PC-9 (cell line): ENCODE data around the gene FAM3D. TPM values are rescaled to one million over a fixed set of nuclear protein-coding genes. Genes with fewer than 3 reads are reported as not detected.
"Not testable (repeated sequence)": the region's sequence is repeated elsewhere in the genome, so short reads cannot be mapped to it uniquely, and the experiment has no call there.

Source experiments
- BruUV-seq: library from RNA; stranded (reverse); fragments of 400-500 nt; replicated peaks from 2 replicates; lab custom pipeline; 2021; lab: Mats Ljungman, UMichigan
- CTCF ChIA-PET: fragments of 300-600 bp; sonication (Branson Sonifier 250); formaldehyde crosslinking; loops from one replicate; lab custom pipeline; 2022; ENCODE audit warnings: antibody characterized with exemption; lab: Charles Lee
- POLR2A ChIA-PET: fragments of 300-600 bp; sonication (Branson Sonifier 250); formaldehyde crosslinking; loops from one replicate; lab custom pipeline; 2022; ENCODE audit warnings: antibody characterized with exemption; ENCODE audit not compliant: unreplicated experiment; lab: Charles Lee
- DNase-seq, 2 experiments: peaks; one replicate each; pipeline versions ENCODE4 v3.0.0 to v3.0.0-alpha.2; 2015 to 2022; ENCODE audit warnings: mixed read lengths in 1 of 2
- H2AFZ ChIP-seq: fragments of 200-600 bp; sonication (generic); 2 replicates; pipeline ENCODE4 v1.8.1; 2017; ENCODE audit warnings: antibody characterized with exemption
- H3F3A ChIP-seq: fragments of 200-600 bp; sonication (generic); 2 replicates; pipeline ENCODE4 v1.8.1; 2017; ENCODE audit warnings: antibody characterized with exemption, mild to moderate bottlenecking, low read depth; ENCODE audit not compliant: insufficient read depth
- H3K27ac ChIP-seq: fragments of 200-600 bp; sonication (generic); 2 replicates; pipeline ENCODE4 v1.6.1; 2016; ENCODE audit warnings: mixed run types
- H3K27me3 ChIP-seq: fragments of 200-600 bp; sonication (generic); 2 replicates; pipeline ENCODE4 v1.6.1; 2016; ENCODE audit warnings: low read depth, mixed run types; ENCODE audit not compliant: insufficient read depth
- H3K36me3 ChIP-seq: fragments of 200-600 bp; sonication (generic); 2 replicates; pipeline ENCODE4 v1.6.1; 2016; ENCODE audit warnings: low read depth, mixed run types
- H3K4me1 ChIP-seq: fragments of 200-600 bp; sonication (generic); replicated peaks from 2 replicates; pipeline ENCODE4 v1.6.1; 2016; ENCODE audit warnings: mixed run types; ENCODE audit not compliant: insufficient read depth
- H3K4me2 ChIP-seq: fragments of 200-600 bp; sonication (generic); 2 replicates; pipeline ENCODE4 v1.6.1; 2017; ENCODE audit warnings: mixed run types
- H3K4me3 ChIP-seq: fragments of 200-600 bp; sonication (generic); 2 replicates; pipeline ENCODE4 v1.6.1; 2016; ENCODE audit warnings: mixed run types
- H3K79me2 ChIP-seq: fragments of 200-600 bp; sonication (generic); 2 replicates; pipeline ENCODE4 v1.6.1; 2017; ENCODE audit warnings: low read depth, mixed run types
- H3K9me2 ChIP-seq: fragments of 200-600 bp; sonication (generic); 2 replicates; pipeline ENCODE4 v1.8.1; 2017; ENCODE audit warnings: mild to moderate bottlenecking; ENCODE audit not compliant: insufficient read depth
- H3K9me3 ChIP-seq: fragments of 200-600 bp; sonication (generic); 2 replicates; pipeline ENCODE4 v1.8.1; 2016; ENCODE audit warnings: low read depth; ENCODE audit not compliant: insufficient read depth
- H4K20me1 ChIP-seq: fragments of 200-600 bp; sonication (generic); 2 replicates; pipeline ENCODE4 v1.8.1; 2017; ENCODE audit not compliant: insufficient read depth
- EZH2 ChIP-seq: fragments of 200-600 bp; sonication (generic); IDR thresholded peaks from 2 replicates; pipeline ENCODE4 v1.8.0; 2017; ENCODE audit warnings: antibody characterized with exemption, low read depth
- intact Hi-C: fragments of 100-400 bp; cut with micrococcal nuclease; formaldehyde crosslinking; loops from one replicate; pipeline ENCODE4 v1.10.0; 2022; ENCODE audit not compliant: unreplicated experiment
- total RNA-seq: library from RNA; stranded (reverse); gene quantifications from 2 replicates; pipeline ENCODE4 v1.2.3, GENCODE V29; 2021
- TF ChIP-seq, protein P1 (sequence below): fragments of 200-600 bp; sonication (generic); conservative IDR thresholded peaks from 2 replicates; pipeline ENCODE4 v1.6.1; 2017; ENCODE audit warnings: mixed run types, antibody characterized with exemption, mild to moderate bottlenecking, moderate library complexity

FAM3D gene
- total RNA-seq, 1 experiment from 2014 or later: not detected

DNA sequence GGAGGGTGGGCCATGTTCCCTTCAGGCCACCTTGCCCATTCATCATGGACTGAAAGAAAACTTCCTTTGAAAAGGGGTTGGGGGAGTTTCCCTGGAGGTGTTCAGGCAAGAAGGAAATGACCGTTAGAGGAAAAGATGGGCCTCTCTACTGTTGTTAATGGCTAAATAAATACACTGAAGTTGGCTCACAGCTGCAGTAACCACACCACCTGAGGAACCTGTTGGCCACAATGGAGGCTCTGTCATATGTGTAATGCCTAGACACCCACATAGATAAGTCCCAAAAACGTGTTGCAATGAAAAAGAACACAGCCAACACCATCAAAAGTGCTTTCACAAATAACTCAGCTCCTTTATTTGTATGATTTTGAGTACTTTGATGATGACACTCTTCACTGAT is 38.2 kb upstream of the FAM3D start:
- Histone ChIP-seq H3K4me1 (no peaks in the 10 kb centered on the region), H4K20me1 (no peaks in the 10 kb centered on the region), H2AFZ (no peak overlapping the region), H3F3A (no peaks in the 10 kb centered on the region), H3K9me3 (no peaks in the 10 kb centered on the region), H3K27ac (no peak overlapping the region), H3K4me2 (no peak overlapping the region), H3K79me2 (no peaks in the 10 kb centered on the region), H3K4me3 (no peak overlapping the region), H3K27me3 (no peaks in the 10 kb centered on the region), H3K36me3 (no peaks in the 10 kb centered on the region), H3K9me2 (no peaks in the 10 kb centered on the region)
- no TSS peak for BruUV-seq
- intact Hi-C loops: no loop called here
- CTCF ChIA-PET: no interaction called here
- POLR2A ChIA-PET: no interaction called here
- TF ChIP-seq, protein P1, sequence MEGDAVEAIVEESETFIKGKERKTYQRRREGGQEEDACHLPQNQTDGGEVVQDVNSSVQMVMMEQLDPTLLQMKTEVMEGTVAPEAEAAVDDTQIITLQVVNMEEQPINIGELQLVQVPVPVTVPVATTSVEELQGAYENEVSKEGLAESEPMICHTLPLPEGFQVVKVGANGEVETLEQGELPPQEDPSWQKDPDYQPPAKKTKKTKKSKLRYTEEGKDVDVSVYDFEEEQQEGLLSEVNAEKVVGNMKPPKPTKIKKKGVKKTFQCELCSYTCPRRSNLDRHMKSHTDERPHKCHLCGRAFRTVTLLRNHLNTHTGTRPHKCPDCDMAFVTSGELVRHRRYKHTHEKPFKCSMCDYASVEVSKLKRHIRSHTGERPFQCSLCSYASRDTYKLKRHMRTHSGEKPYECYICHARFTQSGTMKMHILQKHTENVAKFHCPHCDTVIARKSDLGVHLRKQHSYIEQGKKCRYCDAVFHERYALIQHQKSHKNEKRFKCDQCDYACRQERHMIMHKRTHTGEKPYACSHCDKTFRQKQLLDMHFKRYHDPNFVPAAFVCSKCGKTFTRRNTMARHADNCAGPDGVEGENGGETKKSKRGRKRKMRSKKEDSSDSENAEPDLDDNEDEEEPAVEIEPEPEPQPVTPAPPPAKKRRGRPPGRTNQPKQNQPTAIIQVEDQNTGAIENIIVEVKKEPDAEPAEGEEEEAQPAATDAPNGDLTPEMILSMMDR: no peak
- no peak for TF ChIP-seq EZH2
- DNase-seq: no peak

DNA sequence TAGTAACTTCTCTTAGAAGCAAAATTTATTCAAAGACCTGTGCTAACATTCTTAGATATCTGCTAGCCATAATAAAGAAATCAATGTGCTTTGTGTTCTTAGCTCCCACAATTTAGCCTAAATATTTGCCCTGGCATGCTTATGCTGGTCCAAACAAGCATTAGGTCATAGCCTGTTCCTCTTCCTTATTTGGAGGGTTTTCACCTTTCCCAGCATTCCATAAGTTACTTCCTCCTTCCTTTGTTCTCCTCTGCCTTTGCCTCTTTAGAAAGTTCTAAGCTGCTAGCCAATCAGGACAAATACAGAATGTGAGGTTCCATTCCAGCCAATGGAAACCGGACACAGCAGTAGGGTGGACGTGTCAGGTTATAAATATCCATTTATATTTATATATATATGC is 37.7 kb upstream of the FAM3D start:
- H4K20me1 ChIP-seq, H3K9me3 ChIP-seq, H2AFZ ChIP-seq, H3K4me1 ChIP-seq, intact Hi-C loops, BruUV-seq, H3F3A ChIP-seq, H3K79me2 ChIP-seq, H3K4me2 ChIP-seq, H3K27me3 ChIP-seq, CTCF ChIA-PET, POLR2A ChIA-PET, H3K36me3 ChIP-seq, DNase-seq, H3K4me3 ChIP-seq, H3K9me2 ChIP-seq, H3K27ac ChIP-seq: not testable (repeated sequence)

DNA sequence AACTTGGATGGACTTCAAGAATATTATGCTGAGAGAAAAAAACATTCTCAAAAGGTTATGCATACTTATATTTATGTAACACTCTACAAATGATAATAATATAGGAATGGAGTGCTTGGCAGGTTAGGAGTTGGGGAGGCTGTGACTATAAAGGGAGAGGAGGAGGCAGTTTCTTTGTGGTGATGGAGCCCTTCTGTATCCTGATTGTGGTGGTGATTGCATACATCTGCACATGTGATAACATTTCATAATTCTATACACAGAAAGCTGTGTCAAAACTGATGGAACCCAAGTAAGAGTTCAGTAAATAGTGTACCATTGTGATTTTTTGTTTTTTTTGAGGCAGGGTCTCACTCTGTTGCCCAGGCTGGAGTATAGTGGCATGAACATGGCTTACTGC is 31.7 kb upstream of the FAM3D start:
- intact Hi-C loops: no loop called here
- H3K27ac ChIP-seq: no peak overlapping the region
- TF ChIP-seq, protein P1: no peak
- TF ChIP-seq EZH2: no peak
- POLR2A ChIA-PET: no interaction called here
- H3K4me1 ChIP-seq: no peaks in the 10 kb centered on the region
- H3K9me2 ChIP-seq: no peaks in the 10 kb centered on the region
- no peaks in the 10 kb centered on the region for H3K27me3 ChIP-seq
- no peak overlapping the region for H2AFZ ChIP-seq
- H4K20me1 ChIP-seq: no peaks in the 10 kb centered on the region
- no peaks in the 10 kb centered on the region for H3K36me3 ChIP-seq
- BruUV-seq: no TSS peak
- no peak for DNase-seq
- CTCF ChIA-PET: no interaction called here
- no peaks in the 10 kb centered on the region for H3F3A ChIP-seq
- H3K79me2 ChIP-seq: no peaks in the 10 kb centered on the region
- no peaks in the 10 kb centered on the region for H3K9me3 ChIP-seq
- H3K4me3 ChIP-seq: no peak overlapping the region
- no peak overlapping the region for H3K4me2 ChIP-seq

DNA sequence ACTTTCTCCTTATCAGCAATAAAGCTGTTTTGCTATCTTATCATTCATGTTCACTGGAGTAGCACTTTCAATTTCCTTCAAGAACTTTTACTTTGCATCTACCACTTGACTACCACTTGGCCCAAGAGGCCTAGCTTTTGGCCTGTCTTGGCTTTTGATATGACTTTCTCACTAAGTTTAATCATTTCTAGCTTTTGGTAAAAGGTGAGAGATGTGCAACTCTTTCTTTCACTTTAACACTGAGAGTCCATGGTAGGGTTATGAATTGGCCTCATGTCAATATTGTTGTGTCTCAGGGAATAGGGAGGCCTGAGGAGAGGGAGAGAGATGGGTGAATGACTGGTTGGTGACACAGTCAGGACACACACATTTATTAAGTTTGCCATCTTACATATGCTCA is 31.0 kb upstream of the FAM3D start:
- Histone ChIP-seq H3F3A (no peaks in the 10 kb centered on the region), H3K79me2 (no peaks in the 10 kb centered on the region), H4K20me1 (no peaks in the 10 kb centered on the region), H3K27ac (no peak overlapping the region), H3K4me1 (no peaks in the 10 kb centered on the region), H3K9me2 (no peaks in the 10 kb centered on the region), H3K27me3 (no peaks in the 10 kb centered on the region), H3K36me3 (no peaks in the 10 kb centered on the region), H3K4me2 (no peak overlapping the region), H3K9me3 (no peaks in the 10 kb centered on the region; the same call in 1 of the 2 replicates), H3K4me3 (no peak overlapping the region), H2AFZ (no peak overlapping the region)
- ChIA-PET POLR2A (no interaction called here), CTCF (no interaction called here)
- intact Hi-C loops: no loop called here
- no peak for DNase-seq
- TF ChIP-seq, protein P1: no peak
- TF ChIP-seq EZH2: no peak
- BruUV-seq: no TSS peak

DNA sequence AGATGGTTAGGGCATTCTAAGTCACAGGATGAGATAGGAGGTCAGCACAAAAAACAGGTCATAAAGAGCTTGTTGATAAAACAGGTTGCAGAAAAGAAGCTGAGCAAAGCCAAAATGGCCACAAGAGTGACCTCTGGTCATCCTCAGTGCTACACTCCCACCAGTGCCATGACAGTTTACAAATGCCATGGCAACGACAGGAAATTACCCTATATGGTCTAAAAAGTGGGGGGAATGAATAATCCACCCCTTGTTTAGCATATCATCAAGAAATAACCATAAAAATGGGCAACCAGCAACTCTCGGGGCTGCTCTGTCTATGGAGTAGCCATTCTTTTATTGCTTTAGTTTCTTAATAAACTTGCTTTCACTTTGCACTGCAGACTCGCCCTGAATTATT is 30.2 kb upstream of the FAM3D start:
- H3K4me3 ChIP-seq, H3K9me2 ChIP-seq, H2AFZ ChIP-seq, H3K27me3 ChIP-seq, H3K79me2 ChIP-seq, H3K36me3 ChIP-seq, H4K20me1 ChIP-seq, BruUV-seq, H3K9me3 ChIP-seq, H3K4me1 ChIP-seq, CTCF ChIA-PET, H3K4me2 ChIP-seq, H3F3A ChIP-seq, H3K27ac ChIP-seq, POLR2A ChIA-PET, intact Hi-C loops, DNase-seq: not testable (repeated sequence)
